ENCODE measurements around the gene DENND1C. TPM values are rescaled to one million over a fixed set of nuclear protein-coding genes. Genes with fewer than 3 reads are reported as not detected.

The DENND1C gene
- total and polyA plus RNA-seq, 2 of the 8 experiments (the other 6 are each of a cell fraction or from before 2014, with no cell fraction given): 3.6 to 4.0 TPM

GRCh38 chr19:6499052-6499790 lies 17.6 kb upstream of the DENND1C start:
- Histone ChIP-seq H4K20me1 (replicated peaks in 1 of 2; ENCODE audit: control insufficient read depth in 1 of 2, insufficient read depth in 2 of 2, low read length in 2 of 2) (no peaks in the 10 kb centered on the region), H3K4me1 (replicated peaks in 1 of 4; ENCODE audit: control insufficient read depth in 3 of 4, insufficient read depth in 4 of 4, low read length in 3 of 4) (peaks cover 0 to 10% (median 7%) of the 10 kb centered on the region in 4 experiments; a peak in 5 of 7 replicates), H3K56ac (replicated peaks; ENCODE audit: insufficient read length, low read depth, low read length) (no peak overlapping the region), H3K9me3 (ENCODE audit: insufficient read depth in 2 of 2, low read depth in 1 of 2, low read length in 1 of 2) (no peaks in the 10 kb centered on the region), H2BK12ac (ENCODE audit: low read depth, low read length) (no peak overlapping the region), H3K4me3 (ENCODE audit: extremely low read depth in 1 of 4, insufficient read depth in 2 of 4, low read depth in 3 of 4, low read length in 4 of 4) (no peak overlapping the region), H3K27ac (ENCODE audit: low read depth, low read length) (no peak overlapping the region), H2AFZ (ENCODE audit: low read length) (no peak overlapping the region), H3K79me2 (ENCODE audit: control insufficient read depth in 1 of 2, insufficient read depth in 2 of 2, low read length in 2 of 2) (no peaks in the 10 kb centered on the region), H3K23me2 (ENCODE audit: low read depth, low read length) (peaks cover 10% of the 10 kb centered on the region), H4K91ac (replicated peaks; ENCODE audit: insufficient read length, low read length) (no peak overlapping the region), H2BK120ac (replicated peaks; ENCODE audit: low read depth, low read length) (no peak overlapping the region), H4K5ac (ENCODE audit: insufficient read length, low read depth, low read length) (no peak overlapping the region), H2BK5ac (ENCODE audit: low read depth, low read length) (no peak overlapping the region), H2AK5ac (ENCODE audit: low read depth, low read length) (no peak overlapping the region), H3K18ac (ENCODE audit: extremely low read depth, low read length) (no peak overlapping the region), H3K14ac (ENCODE audit: insufficient read length) (no peak overlapping the region), H3K4ac (replicated peaks; ENCODE audit: insufficient read length, low read depth, low read length) (no peak overlapping the region), H3K27me3 (replicated peaks in 1 of 4; ENCODE audit: control insufficient read depth in 3 of 4, extremely low read depth in 1 of 4, insufficient read depth in 3 of 4, low read length in 3 of 4) (peaks cover 0 to 8% (median 7%) of the 10 kb centered on the region in 4 experiments; a peak in 4 of 7 replicates), H3K79me1 (ENCODE audit: low read depth, low read length) (no peaks in the 10 kb centered on the region), H3K36me3 (ENCODE audit: control insufficient read depth in 2 of 4, insufficient read depth in 4 of 4, low read length in 3 of 4) (peaks cover 0 to 5% (median under 1%) of the 10 kb centered on the region in 4 experiments; a peak in 1 of 8 replicates), H2BK15ac (ENCODE audit: low read length) (no peak overlapping the region), H4K8ac (ENCODE audit: extremely low read depth, insufficient read depth, low read length) (no peak overlapping the region), H3K4me2 (ENCODE audit: insufficient read depth in 1 of 2, low read depth in 2 of 2, low read length in 2 of 2) (no peak overlapping the region), H2BK20ac (ENCODE audit: low read length) (no peak overlapping the region), H3K23ac (ENCODE audit: insufficient read length) (no peak overlapping the region), H3K9ac (replicated peaks in 1 of 4; ENCODE audit: extremely low read depth in 1 of 4, low read depth in 3 of 4, low read length in 3 of 4) (no peak overlapping the region)
- no peak for FAIRE-seq
- POLR2A ChIA-PET (ENCODE audit: partially characterized antibody): interaction anchor here (1.1 to 1.3 kb wide), 2 partner anchors 9 to 23 kb away, joined by 3 to 4 read pairs; no protein-coding TSS in a partner anchor
- no peak for DNase-seq (ENCODE audit: low read depth in 1 of 2, low spot score in 2 of 2)
- WGBS, 2 experiments (ENCODE audit: extremely low coverage in 1 of 2, insufficient coverage in 1 of 2, insufficient read length in 1 of 2, insufficient replicate concordance in 2 of 2, low coverage in 1 of 2, low lambda C conversion rate in 2 of 2, missing lambda C conversion rate in 1 of 2): 88% methylated on average over 15 of the region's 17 CpGs; no CpG with 5 or more reads in 1 of the 2 experiments
- CTCF ChIA-PET (ENCODE audit: partially characterized antibody): interaction anchor here (0.6 to 4.8 kb wide), 5 partner anchors 7 to 452 kb away, joined by 3 to 30 read pairs (median 4); partner anchors contain the start of gene DENND1C
- TF ChIP-seq MAFK (IDR thresholded peaks at IDR 0.05; ENCODE audit: low read depth, low read length) (no peak), KDM1A (IDR thresholded peaks at IDR 0.05; ENCODE audit: borderline replicate concordance, low read length) (no peak), RAD21 (IDR thresholded peaks at IDR 0.05 in 1 of 2, conservative IDR thresholded peaks at IDR 0.05 in 1 of 2; ENCODE audit: low read depth in 2 of 2, low read length in 2 of 2) (no peak), BCL11A (IDR thresholded peaks at IDR 0.05; ENCODE audit: low read depth in 2 of 2, low read length in 2 of 2) (no peak), SUZ12 (IDR thresholded peaks at IDR 0.05; ENCODE audit: low read length) (no peak), CTBP2 (IDR thresholded peaks at IDR 0.05; ENCODE audit: borderline replicate concordance, insufficient read depth, insufficient read length, low read length) (no peak), CEBPB (IDR thresholded peaks at IDR 0.05; ENCODE audit: low read depth, low read length) (no peak), E2F6 (IDR thresholded peaks at IDR 0.05) (no peak), JUND (IDR thresholded peaks at IDR 0.05; ENCODE audit: low read length) (no peak), USF2 (IDR thresholded peaks at IDR 0.05; ENCODE audit: low read length) (no peak)
